PFSK-1 (cell line): ENCODE measurements around the gene USE1.

Experiments used
- FOXP2 ChIP-seq: optimal IDR thresholded peaks from 2 replicates; pipeline ENCODE3; 2011; ENCODE audit warnings: borderline replicate concordance, control low read depth, inconsistent platforms; ENCODE audit not compliant: insufficient read depth; ENCODE audit errors: extremely low read length, extremely low read depth
- POLR2AphosphoS5 ChIP-seq: IDR thresholded peaks from 2 replicates; pipeline ENCODE4 v1.6.1; 2012; ENCODE audit warnings: low read depth, mild to moderate bottlenecking, control low read depth, low read length, moderate library complexity
- REST ChIP-seq, 2 experiments: IDR thresholded peaks; 2 replicates each; pipeline versions ENCODE4 v1.6.1 to v1.8.0; 2011 to 2012; ENCODE audit warnings: low read depth in 2 of 2, low read length in 2 of 2, control low read depth in 1 of 2, inconsistent platforms in 1 of 2, mild to moderate bottlenecking in 1 of 2, moderate library complexity in 1 of 2; ENCODE audit not compliant: insufficient read depth in 1 of 2
- SIN3A ChIP-seq: IDR thresholded peaks from 2 replicates; pipeline ENCODE4 v1.6.1; 2012; ENCODE audit warnings: mild to moderate bottlenecking, low read length, moderate library complexity, borderline replicate concordance; ENCODE audit not compliant: insufficient read depth
- TAF1 ChIP-seq: IDR thresholded peaks from 2 replicates; pipeline ENCODE4 v1.6.1; 2012; ENCODE audit warnings: low read length, control low read depth, borderline replicate concordance; ENCODE audit not compliant: insufficient read depth

GRCh38 chr19:17237747-17238706 lies 22.9 kb downstream of the USE1 start:
- TF ChIP-seq SIN3A (no peak), TAF1 (no peak), POLR2AphosphoS5 (no peak), REST (IDR thresholded peaks at IDR 0.05; ENCODE audit: insufficient read depth in 1 of 2, low read depth in 2 of 2, low read length in 2 of 2) (no peak), FOXP2 (no peak)
